GM19463 (cell line): ENCODE results near the gene BARX2.
"Not testable (repeated sequence)": the region's sequence is repeated elsewhere in the genome, so short reads cannot be mapped to it uniquely, and the experiment has no call there.

Experiments
- ATAC-seq: cut with Tn5 transposase; IDR thresholded peaks from one replicate; pipeline ENCODE4 v1.9.1; 2021; ENCODE audit warnings: mild to moderate bottlenecking, moderate library complexity; ENCODE audit not compliant: unreplicated experiment

Gene BARX2, protein sequence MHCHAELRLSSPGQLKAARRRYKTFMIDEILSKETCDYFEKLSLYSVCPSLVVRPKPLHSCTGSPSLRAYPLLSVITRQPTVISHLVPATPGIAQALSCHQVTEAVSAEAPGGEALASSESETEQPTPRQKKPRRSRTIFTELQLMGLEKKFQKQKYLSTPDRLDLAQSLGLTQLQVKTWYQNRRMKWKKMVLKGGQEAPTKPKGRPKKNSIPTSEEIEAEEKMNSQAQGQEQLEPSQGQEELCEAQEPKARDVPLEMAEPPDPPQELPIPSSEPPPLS

GRCh38 chr11:129375751-129376657 lies at the start of gene BARX2:
TSS of gene BARX2 (plus strand) at chr11:129375848. CDS start at chr11:129376036, 188 bp downstream.
- ATAC-seq: no peak

DNA sequence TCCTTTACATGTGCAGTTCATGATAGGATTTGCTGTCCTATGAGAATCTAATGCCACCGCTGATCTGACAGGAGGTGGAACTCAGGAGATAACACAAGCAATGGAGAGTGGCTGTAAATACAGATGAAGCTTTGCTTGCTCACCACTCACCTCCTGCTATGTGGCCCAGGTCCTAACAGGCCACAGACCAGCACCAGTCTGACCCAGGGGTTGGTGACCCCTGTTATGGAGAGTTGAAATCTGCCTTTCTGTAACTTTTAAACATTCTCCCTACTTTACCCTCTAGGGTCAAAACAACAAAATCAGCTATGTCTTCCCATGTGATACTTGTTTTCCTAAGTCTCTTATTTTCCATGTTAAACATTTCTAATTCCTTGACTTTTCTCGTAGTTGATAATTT lies 48.7 kb upstream of the BARX2 start:
- no peak for ATAC-seq

GRCh38 chr11:129327708-129328107 lies 47.9 kb upstream of the BARX2 start:
- not testable (repeated sequence) for ATAC-seq

DNA sequence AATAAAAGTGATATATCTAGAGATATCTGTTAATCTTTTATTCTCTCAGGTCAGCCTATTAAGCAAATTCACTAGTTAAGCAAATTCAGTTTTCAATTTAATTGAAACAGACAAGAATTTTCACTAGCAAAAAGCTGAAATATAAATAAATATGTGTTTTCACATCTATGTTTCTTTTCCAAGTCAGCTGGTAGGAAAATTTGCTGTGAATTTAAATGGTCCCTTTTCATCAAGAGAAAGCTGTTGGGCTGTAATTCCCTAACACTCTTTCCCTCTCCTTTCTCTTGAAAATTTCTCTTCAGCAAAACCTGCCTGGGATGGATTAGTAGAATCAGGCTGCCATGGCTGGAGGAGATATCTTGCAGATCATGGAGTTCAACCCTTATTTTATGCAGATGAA lies 46.9 kb upstream of the BARX2 start:
- no peak for ATAC-seq

- no peak for ATAC-seq
Measured at GRCh38 chr11:129331217-129331616, 44.4 kb upstream of the BARX2 start.

DNA sequence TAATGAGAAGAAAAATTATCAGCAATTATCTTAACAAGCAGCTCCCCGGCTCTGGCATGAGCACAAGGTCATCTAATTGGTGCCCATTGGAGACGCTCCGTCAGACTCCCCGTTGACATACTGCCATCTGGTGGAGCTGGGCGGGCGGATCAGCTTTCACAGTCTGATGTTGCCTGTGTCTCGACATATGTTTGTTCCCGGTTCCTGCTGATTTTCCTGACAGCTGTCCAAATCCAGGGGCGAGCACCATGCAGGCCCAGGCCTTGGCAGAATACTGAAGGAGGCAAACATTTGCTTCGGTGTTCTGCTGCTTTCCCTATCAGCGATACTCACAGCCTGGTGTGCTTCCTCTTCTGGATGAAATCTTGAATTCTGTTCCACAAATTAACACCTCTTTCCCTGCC lies 43.8 kb upstream of the BARX2 start:
- peak; percentile 85 for ATAC-seq

DNA sequence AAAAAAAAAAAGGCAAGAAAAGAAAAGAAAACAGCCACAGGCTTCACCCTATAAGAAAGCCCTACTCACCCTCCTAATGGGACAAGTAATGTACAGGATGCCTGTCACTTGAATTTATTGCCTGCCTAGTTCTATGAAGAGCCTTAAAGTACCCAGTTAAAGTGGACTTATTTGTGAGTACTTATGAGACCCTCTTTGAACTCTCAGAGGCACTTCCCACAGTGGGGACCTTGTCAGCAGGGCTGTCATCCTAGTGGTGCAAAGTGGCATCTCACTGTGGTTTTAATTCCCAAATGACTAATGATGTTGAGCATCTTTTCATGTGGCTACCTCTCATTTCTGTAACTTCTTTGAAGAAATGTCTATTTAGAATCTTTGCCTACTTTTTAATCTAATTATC lies 41.8 kb upstream of the BARX2 start:
- ATAC-seq: no peak

DNA sequence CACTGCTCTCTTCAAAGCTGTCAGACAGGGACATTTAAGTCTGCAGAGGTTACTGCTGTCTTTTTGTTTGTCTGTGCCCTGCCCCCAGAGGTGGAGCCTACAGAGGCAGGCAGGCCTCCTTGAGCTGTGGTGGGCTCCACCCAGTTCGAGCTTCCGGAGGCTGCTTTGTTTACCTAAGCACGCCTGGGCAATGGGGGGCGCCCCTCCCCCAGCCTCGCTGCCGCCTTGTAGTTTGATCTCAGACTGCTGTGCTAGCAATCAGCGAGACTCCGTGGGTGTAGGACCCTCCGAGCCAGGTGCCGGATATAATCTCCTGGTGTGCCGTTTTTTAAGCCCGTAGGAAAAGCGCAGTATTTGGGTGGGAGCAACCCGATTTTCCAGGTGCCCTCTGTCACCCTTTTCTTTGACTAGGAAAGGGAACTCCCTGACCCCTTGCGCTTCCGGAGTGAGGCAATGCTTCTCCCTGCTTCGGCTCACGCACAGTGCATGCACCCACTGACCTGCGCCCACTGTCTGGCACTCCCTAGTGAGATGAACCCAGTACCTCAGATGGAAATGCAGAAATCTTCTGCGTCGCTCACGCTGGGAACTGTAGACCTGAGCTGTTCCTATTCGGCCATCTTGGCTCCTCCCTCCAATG lies 31.2 kb upstream of the BARX2 start:
- not testable (repeated sequence) for ATAC-seq

DNA sequence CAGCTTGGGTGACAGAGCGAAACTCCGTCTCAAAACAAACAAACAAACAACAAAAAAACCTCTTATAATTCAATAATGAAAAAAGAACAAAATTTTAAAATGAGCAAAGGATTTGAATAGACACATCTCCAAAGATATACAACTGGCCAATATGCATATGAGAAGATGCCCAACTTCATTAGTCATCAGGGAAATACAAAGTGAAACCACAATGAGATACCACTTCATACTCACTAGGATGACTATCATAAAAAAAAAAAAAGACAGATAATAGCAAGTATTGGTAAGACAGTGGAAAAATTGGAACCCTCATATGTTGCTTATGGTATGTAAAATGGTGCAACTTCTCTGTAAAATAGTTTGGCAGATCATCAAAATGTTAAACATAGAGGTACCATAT lies 28.7 kb upstream of the BARX2 start:
- ATAC-seq: no peak

GRCh38 chr11:129348813-129349212 lies 26.8 kb upstream of the BARX2 start:
- ATAC-seq: no peak

DNA sequence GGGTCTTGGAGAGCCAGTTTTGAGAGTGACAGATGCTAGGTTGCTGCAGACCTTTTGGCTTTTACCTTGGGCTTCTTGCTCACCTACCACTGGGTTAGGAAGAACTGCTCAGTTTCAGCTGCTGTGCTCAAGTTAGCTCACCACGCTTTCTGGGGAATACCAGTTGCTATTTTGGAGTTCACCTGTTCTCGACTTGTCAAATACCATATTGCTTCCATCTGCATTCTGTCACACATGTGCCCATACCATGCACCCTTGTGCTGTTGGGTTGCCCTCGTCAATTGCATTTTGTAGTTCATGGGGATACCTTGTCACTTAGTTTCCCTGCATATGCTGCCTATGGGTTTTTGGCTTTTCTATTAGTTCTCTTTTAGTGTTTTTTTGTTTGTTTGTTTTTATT lies 23.0 kb upstream of the BARX2 start:
- ATAC-seq: no peak

DNA sequence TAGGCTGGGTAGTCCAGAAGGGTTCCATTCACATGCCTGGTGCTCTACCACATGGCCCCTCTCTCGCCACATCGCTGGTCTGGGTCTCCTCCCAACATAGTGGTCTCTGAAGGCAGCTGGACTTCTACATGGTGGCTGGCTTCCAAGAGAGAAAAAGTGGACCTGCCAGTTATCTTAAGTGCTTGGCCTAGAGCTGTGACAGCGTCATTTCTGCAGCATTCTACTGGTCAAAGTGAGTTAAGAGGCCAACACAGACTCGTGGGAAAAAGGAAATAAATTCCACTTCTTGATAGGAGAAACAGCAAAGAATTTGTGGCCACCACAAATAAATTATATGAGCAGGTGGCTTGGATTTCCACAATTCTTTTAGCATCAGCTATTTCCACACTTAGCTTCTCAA lies 21.0 kb upstream of the BARX2 start:
- no peak for ATAC-seq

DNA sequence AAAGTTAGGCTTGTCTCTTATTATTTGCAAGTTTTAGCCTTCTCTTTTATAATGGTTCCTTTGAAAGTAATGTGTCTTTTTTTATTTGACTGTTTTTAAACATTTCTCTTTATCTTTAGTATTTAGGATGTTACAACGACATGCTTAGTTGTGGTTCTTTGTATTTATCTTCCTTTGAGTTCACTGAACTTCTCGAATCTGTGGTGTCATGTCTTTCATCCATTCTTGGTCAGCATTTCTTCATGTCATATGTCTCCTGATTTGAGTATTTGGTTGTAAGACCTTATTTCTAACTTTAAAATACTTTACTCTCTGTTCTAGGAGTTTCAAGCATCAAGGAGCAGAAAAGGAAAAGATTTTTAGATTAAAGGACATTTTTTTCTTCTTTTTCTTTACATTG lies 15.9 kb upstream of the BARX2 start:
- no peak for ATAC-seq

DNA sequence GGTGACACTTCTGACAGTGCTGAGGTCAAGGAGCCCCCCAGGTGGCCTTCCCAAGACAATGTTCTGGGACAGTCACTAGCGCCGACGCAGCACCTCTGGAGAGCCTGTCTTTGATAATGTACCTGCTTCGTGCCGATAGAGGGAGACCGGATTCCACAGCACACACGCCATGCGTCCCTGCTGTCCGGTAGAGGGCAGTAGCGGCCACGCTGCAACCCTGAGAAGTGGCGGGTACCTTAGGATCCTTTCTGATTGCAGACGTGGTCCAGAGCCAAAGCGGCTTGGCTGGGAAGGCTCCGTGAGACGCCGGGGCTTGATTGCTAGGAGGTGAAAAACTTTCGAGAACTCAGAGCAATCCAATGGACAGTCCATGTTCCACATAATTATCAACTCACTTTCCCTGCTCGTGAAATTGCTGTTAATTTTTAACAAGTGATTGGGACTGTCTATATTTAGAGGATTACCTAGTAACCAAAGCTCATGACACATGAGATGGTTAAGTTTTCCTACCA lies 11.4 kb upstream of the BARX2 start:
- ATAC-seq: peak; percentile 100

GRCh38 chr11:129365816-129366215 lies 9.8 kb upstream of the BARX2 start:
- no peak for ATAC-seq

- no peak for ATAC-seq
Measured at GRCh38 chr11:129366737-129367597, 8.7 kb upstream of the BARX2 start.

DNA sequence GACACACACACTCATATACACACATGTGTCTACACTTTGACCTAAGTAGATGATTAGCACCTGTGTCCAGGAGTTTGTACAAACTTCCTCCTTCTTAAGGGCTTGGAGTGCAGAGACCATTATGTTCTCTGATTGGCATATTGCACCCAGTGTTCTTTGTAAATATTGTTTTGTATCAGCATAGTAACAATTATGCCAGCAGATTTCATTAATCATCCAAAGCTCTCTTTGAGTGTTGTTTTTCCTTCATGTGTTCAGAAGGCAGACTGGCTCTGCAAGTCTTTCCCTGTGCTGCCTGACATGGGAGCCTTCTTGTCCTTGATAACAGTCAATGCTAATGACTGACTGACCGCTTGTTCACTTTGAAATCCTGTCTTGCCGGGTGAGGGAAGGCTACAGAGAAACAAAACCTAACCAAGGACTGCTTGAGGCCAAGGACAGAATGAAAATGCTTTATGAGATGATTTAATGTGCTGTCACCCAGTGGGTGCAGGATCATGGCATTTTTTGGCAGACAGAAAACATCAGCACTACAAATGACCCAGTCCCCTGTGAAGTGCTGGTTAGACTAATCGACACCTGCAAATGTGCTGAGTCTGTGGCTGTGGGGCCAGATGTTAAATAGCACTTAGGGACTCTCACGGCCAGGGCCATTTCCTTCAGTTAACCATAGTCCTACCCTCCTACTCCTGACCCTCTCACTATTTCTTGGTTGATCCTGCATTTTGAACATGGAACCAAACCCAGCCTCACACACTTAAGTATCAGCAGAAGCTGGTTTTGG lies 6.6 kb upstream of the BARX2 start:
- ATAC-seq: no peak

DNA sequence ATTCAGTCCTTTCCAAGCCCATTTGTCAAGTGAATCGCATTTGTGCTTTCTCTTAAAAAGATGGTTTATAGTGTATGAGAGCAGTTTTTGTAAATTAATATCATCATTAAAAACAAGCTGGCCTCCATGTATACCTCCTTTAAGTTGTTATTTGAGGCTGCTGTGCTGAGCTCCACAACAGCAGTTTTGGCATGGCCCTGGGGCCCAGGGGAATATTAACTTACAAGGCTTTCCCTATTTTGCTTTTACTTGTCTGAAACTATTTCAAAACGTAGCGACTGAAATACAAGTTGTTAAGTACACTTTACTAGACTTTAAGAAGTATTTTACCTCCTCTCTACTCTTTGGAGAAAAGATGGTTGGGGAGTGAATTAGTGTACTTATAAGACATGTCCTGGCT lies 4.9 kb upstream of the BARX2 start:
- no peak for ATAC-seq

- no peak for ATAC-seq
Measured at GRCh38 chr11:129372609-129373488, 2.8 kb upstream of the BARX2 start.
